Prostate gland (tissue), 2 donors: ENCODE measurements around the gene FAM53A. TPM values are rescaled to one million over a fixed set of nuclear protein-coding genes. Genes with fewer than 3 reads are reported as not detected.

Experiments
- DNase-seq: peaks from one replicate; pipeline ENCODE4 v3.0.0-alpha.2; 2019; ENCODE audit warnings: low spot score
- H3K27ac ChIP-seq, 2 donors: fragments of 200-600 bp; sonication (generic); 2 replicates each; pipeline ENCODE4 v1.5.1; 2017 to 2019
- H3K27me3 ChIP-seq: fragments of 200-600 bp; sonication (generic); replicated peaks from 2 replicates; pipeline ENCODE4 v1.5.1; 2019; ENCODE audit not compliant: insufficient read depth
- H3K36me3 ChIP-seq, 2 donors: fragments of 200-600 bp; sonication (generic); 1 replicate in 1 of 2; 2 replicates in 1 of 2; pipeline versions ENCODE4 v1.5.1 to v1.8.1; 2017 to 2019
- H3K4me1 ChIP-seq: fragments of 200-600 bp; sonication (generic); replicated peaks from 2 replicates; pipeline ENCODE4 v1.5.1; 2019
- H3K4me3 ChIP-seq, 2 donors: fragments of 200-600 bp; sonication (generic); 2 replicates each; pipeline ENCODE4 v1.5.1; 2017 to 2019
- H3K9me3 ChIP-seq: fragments of 200-600 bp; sonication (generic); 2 replicates; pipeline ENCODE4 v1.5.1; 2017
- POLR2A ChIP-seq: fragments of 450-650 bp; IDR thresholded peaks from one replicate; pipeline ENCODE4 v1.6.1; 2016; ENCODE audit warnings: antibody characterized with exemption, mild to moderate bottlenecking
- POLR2AphosphoS5 ChIP-seq: sonication (generic); formaldehyde crosslinking; IDR thresholded peaks from one replicate; pipeline ENCODE4 v1.6.1; 2017; ENCODE audit warnings: antibody characterized with exemption
- WGBS: methylation state at CpG from one replicate; pipeline ENCODE4 v1.1.5; 2018; 5-methylcytosine and 5-hydroxymethylcytosine counted together
- intact Hi-C: fragments of 100-400 bp; cut with DNase I; formaldehyde crosslinking; loops from one replicate; pipeline ENCODE4 v1.14.2; 2022
- total RNA-seq, 2 donors: library from RNA; depleted of rRNA; stranded (reverse); fragments of >200 nt; gene quantifications; one replicate each; pipeline ENCODE4 v1.1.0, GENCODE V29; 2016
- TF ChIP-seq, protein P1 (sequence below), 4 experiments: fragments of 200-600 bp in 2 of 4; fragments of 450-650 bp in 2 of 4; sonication (generic) in 2 of 4; IDR thresholded peaks; 1 replicate in 3 of 4; 2 replicates in 1 of 4; pipeline ENCODE4 v1.5.1; 2016 to 2019; ENCODE audit warnings: antibody characterized with exemption in 4 of 4, mild to moderate bottlenecking in 2 of 4, moderate library complexity in 2 of 4

The FAM53A gene
- total RNA-seq, 2 donors from 2014 or later = 2.3 to 16.8 TPM

DNA sequence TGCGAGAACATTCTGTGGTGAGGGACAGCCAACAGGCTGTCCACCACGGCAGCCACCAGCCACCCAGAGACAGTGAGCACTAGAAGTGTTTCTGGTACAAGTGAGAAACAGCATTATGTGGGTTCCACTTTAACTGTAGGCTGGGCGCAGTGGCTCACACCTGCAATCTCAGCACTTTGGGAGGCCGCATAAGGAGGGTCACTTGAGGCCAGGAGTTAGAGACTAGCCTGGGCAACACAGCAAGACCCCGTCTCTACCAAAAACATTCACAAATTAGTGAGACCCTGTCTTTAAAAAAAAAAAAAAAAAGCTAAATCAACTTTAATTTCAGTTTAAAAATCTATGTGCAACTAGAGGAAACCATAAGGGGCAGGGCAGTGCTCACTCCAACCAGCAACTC, 20.6 kb downstream of the FAM53A start:
- Histone ChIP-seq H3K9me3 (no peaks in the 10 kb centered on the region), H3K4me1 (no peaks in the 10 kb centered on the region), H3K27me3 (no peaks in the 10 kb centered on the region), H3K36me3 (no peaks in the 10 kb centered on the region), H3K4me3 (no peak overlapping the region), H3K27ac (no peak overlapping the region)
- WGBS = 97% methylated on average over 5 of the region's 5 CpGs
- TF ChIP-seq POLR2A (no peak), POLR2AphosphoS5 (no peak)
- TF ChIP-seq, protein P1, sequence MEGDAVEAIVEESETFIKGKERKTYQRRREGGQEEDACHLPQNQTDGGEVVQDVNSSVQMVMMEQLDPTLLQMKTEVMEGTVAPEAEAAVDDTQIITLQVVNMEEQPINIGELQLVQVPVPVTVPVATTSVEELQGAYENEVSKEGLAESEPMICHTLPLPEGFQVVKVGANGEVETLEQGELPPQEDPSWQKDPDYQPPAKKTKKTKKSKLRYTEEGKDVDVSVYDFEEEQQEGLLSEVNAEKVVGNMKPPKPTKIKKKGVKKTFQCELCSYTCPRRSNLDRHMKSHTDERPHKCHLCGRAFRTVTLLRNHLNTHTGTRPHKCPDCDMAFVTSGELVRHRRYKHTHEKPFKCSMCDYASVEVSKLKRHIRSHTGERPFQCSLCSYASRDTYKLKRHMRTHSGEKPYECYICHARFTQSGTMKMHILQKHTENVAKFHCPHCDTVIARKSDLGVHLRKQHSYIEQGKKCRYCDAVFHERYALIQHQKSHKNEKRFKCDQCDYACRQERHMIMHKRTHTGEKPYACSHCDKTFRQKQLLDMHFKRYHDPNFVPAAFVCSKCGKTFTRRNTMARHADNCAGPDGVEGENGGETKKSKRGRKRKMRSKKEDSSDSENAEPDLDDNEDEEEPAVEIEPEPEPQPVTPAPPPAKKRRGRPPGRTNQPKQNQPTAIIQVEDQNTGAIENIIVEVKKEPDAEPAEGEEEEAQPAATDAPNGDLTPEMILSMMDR (IDR thresholded peaks at IDR 0.05) = no peak
- intact Hi-C loops = no loop called here
- DNase-seq = no peak

DNA sequence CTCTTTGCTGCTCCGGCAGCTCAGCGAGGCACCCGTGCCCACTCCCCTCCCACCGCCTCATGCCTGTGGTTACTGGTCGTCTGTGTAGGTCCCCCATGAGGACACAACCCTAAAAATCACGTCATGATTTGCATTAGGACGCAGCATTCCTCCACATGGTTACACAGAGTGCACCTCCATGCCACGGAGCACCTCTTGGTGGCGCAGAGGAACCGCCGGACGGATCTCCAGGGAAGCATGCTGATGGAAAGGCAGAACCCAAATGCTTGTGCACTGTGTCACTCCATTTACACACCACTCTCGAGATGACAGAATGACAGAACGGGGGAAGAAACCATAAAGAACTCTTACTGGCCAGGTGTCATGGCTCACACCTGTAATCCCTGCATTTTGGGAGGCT, 22.4 kb downstream of the FAM53A start:
- Histone ChIP-seq H3K36me3 (no peaks in the 10 kb centered on the region), H3K27ac (no peak overlapping the region), H3K27me3 (no peaks in the 10 kb centered on the region), H3K9me3 (no peaks in the 10 kb centered on the region), H3K4me1 (no peaks in the 10 kb centered on the region), H3K4me3 (no peak overlapping the region)
- TF ChIP-seq POLR2A = no peak
- TF ChIP-seq, protein P1 (IDR thresholded peaks at IDR 0.05) = no peak
- no peak for TF ChIP-seq POLR2AphosphoS5
- 88% methylated on average over 14 of the region's 14 CpGs for WGBS
- intact Hi-C loops = no loop called here
- DNase-seq = no peak

DNA sequence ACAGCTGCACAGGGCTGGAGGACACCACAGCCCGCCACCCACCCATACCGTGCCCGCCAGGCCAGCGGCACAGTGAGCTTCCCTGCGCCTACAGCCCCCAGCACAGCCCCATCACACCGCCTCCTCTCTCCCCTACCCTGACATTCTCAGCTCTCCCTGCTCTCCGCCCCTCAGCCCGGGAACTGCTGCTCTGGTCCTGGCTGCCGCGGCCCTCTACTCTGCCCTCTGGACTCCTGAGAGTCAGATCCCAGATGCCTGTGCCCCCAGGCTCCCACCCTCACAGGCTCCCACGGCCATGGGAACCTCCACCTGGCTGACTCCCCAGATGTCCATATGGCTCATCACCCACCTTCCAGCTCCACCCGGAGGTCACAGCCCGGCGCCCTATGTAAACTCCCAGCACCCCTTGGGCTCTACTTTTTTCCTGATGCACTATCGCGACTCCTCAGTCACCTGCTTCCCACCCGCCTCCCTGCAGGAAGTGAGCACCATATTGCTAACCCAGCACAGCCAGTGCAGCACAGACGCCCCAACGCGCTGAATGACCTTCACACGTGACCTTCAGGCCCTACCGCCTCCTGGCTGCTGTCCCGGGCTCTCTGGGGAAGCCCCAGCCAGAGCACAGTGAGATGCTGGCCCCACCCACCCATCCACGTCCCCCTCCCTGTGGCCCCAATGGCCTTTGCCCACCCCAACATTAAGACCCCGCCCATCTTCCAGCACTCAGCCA, 23.0 kb downstream of the FAM53A start:
- Histone ChIP-seq H3K4me3 (no peak overlapping the region), H3K9me3 (no peaks in the 10 kb centered on the region), H3K36me3 (no peaks in the 10 kb centered on the region), H3K27ac (no peak overlapping the region), H3K4me1 (no peaks in the 10 kb centered on the region), H3K27me3 (no peaks in the 10 kb centered on the region)
- intact Hi-C loops = no loop called here
- WGBS = 89% methylated on average over 25 of the region's 25 CpGs
- DNase-seq = no peak
- TF ChIP-seq, protein P1 (IDR thresholded peaks at IDR 0.05) = no peak
- TF ChIP-seq POLR2AphosphoS5 = no peak
- no peak for TF ChIP-seq POLR2A

DNA sequence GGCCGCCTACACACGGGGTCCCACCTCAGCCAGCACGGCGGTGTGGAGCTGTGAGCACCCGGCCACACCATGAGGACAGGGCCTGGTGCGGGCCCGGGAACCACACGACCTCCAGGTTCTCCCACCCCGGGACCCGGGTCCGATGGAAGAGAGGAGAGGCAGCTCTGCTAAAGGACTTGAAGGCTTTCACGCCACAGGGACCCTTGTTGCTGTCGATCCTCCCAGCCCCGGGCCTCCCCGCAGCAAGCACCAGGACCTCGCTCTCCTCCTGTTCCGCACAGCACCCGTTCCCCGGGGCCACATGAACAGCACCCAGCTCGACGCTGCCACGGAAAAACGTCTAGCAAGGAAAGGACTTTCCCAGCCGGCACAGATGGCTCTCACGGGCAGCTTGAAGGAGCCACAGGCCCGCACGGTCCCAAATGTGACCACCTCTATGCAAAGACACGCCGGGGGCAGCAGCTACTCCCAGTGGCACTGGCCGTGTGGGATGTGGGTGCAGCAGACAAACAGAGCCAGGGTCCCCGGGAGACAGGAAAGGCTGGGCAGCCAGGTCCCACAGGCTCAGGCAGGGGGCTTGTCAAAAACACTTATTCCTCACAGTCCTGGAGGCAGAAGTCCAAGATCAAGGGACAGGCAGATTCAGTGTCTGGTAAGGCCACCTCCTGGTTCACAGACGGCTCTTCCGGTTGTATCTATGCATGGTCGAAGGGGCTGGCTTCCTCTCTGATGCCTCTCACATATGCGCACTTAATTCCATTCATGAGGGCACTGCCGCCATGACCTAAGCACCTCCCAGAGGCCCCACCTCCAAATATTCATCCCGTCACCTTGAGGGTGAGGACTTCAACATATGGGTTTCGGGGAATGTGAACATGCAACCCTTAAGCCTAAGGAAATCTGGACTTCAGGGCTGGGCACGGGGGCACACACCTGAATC, 24.7 kb downstream of the FAM53A start:
- WGBS = 93% methylated on average over 39 of the region's 39 CpGs
- H3K4me1 ChIP-seq = no peaks in the 10 kb centered on the region
- H3K27ac ChIP-seq = no peak overlapping the region
- no peaks in the 10 kb centered on the region for H3K36me3 ChIP-seq
- H3K4me3 ChIP-seq = no peak overlapping the region
- DNase-seq = no peak
- no peaks in the 10 kb centered on the region for H3K9me3 ChIP-seq
- TF ChIP-seq POLR2AphosphoS5 (no peak), POLR2A (no peak)
- TF ChIP-seq, protein P1 (IDR thresholded peaks at IDR 0.05) = no peak
- intact Hi-C loops = no loop called here
- no peaks in the 10 kb centered on the region for H3K27me3 ChIP-seq
